ENCODE data around the gene MYO5A.
"Not testable (repeated sequence)": the region's sequence is repeated elsewhere in the genome, so short reads cannot be mapped to it uniquely, and the experiment has no call there.

The MYO5A gene

GRCh38 chr15:52421029-52421428 lies 107.7 kb downstream of the MYO5A start:
- no peaks in the 10 kb centered on the region for H4K20me1 ChIP-seq (ENCODE audit: insufficient read depth)
- no peak for TF ChIP-seq CTCF (conservative IDR thresholded peaks at IDR 0.05; ENCODE audit: low read depth, low read length)
- no peaks in the 10 kb centered on the region for H3K79me2 ChIP-seq (ENCODE audit: insufficient read depth, low read depth)
- H3K4me2 ChIP-seq, result no peak overlapping the region
- no peak overlapping the region for H3K4me3 ChIP-seq (IDR thresholded peaks at IDR 0.05; ENCODE audit: insufficient read depth, low read depth, low read length)
- H3K27ac ChIP-seq, result no peak overlapping the region
- H3K4me1 ChIP-seq (ENCODE audit: low read depth, poor library complexity, severe bottlenecking), result no peaks in the 10 kb centered on the region
- no peaks in the 10 kb centered on the region; the same call in 1 of the 2 replicates for H3K36me3 ChIP-seq (ENCODE audit: insufficient read depth)
- no peak overlapping the region for H2AFZ ChIP-seq (ENCODE audit: low read depth)
- H3K9ac ChIP-seq, result no peak overlapping the region
- H3K27me3 ChIP-seq (ENCODE audit: insufficient read depth, low read depth), result no peaks in the 10 kb centered on the region

- no peak overlapping the region for H2AFZ ChIP-seq (ENCODE audit: low read depth)
- no peaks in the 10 kb centered on the region; the same call in 1 of the 2 replicates for H3K36me3 ChIP-seq (ENCODE audit: insufficient read depth)
- no peak overlapping the region for H3K4me3 ChIP-seq (IDR thresholded peaks at IDR 0.05; ENCODE audit: insufficient read depth, low read depth, low read length)
- no peak overlapping the region for H3K27ac ChIP-seq
- no peaks in the 10 kb centered on the region for H3K4me1 ChIP-seq (ENCODE audit: low read depth, poor library complexity, severe bottlenecking)
- no peak overlapping the region for H3K4me2 ChIP-seq
- H3K27me3 ChIP-seq (ENCODE audit: insufficient read depth, low read depth), result no peaks in the 10 kb centered on the region
- no peaks in the 10 kb centered on the region for H4K20me1 ChIP-seq (ENCODE audit: insufficient read depth)
- TF ChIP-seq CTCF (conservative IDR thresholded peaks at IDR 0.05; ENCODE audit: low read depth, low read length), result no peak
- H3K9ac ChIP-seq, result no peak overlapping the region
- H3K79me2 ChIP-seq (ENCODE audit: insufficient read depth, low read depth), result no peaks in the 10 kb centered on the region
These were observed 109.2 kb downstream of the MYO5A start for GRCh38 chr15:52419494-52419893.

- Histone ChIP-seq H3K4me1 (ENCODE audit: low read depth, poor library complexity, severe bottlenecking) (peaks cover 5% of the 10 kb centered on the region), H3K27ac (no peak overlapping the region), H3K4me3 (IDR thresholded peaks at IDR 0.05; ENCODE audit: insufficient read depth, low read depth, low read length) (no peak overlapping the region), H3K27me3 (ENCODE audit: insufficient read depth, low read depth) (no peaks in the 10 kb centered on the region), H3K4me2 (no peak overlapping the region), H3K79me2 (ENCODE audit: insufficient read depth, low read depth) (no peaks in the 10 kb centered on the region), H4K20me1 (ENCODE audit: insufficient read depth) (no peaks in the 10 kb centered on the region), H3K9ac (no peak overlapping the region), H3K36me3 (ENCODE audit: insufficient read depth) (no peaks in the 10 kb centered on the region; the same call in 1 of the 2 replicates), H2AFZ (ENCODE audit: low read depth) (no peak overlapping the region)
- TF ChIP-seq CTCF (conservative IDR thresholded peaks at IDR 0.05; ENCODE audit: low read depth, low read length), result no peak
These were observed 110.7 kb downstream of the MYO5A start for GRCh38 chr15:52417957-52418356.

- no peak overlapping the region for H3K9ac ChIP-seq
- TF ChIP-seq CTCF (conservative IDR thresholded peaks at IDR 0.05; ENCODE audit: low read depth, low read length), result no peak
- no peak overlapping the region for H3K27ac ChIP-seq
- H3K36me3 ChIP-seq (ENCODE audit: insufficient read depth), result no peaks in the 10 kb centered on the region; the same call in 1 of the 2 replicates
- no peaks in the 10 kb centered on the region for H4K20me1 ChIP-seq (ENCODE audit: insufficient read depth)
- peaks cover 9% of the 10 kb centered on the region for H3K4me1 ChIP-seq (ENCODE audit: low read depth, poor library complexity, severe bottlenecking)
- no peaks in the 10 kb centered on the region for H3K27me3 ChIP-seq (ENCODE audit: insufficient read depth, low read depth)
- no peak overlapping the region for H3K4me2 ChIP-seq
- H3K79me2 ChIP-seq (ENCODE audit: insufficient read depth, low read depth), result 0 out of 2 replicates have a peak, but pooled peaks cover 2% of the 10 kb centered on the region
- no peak overlapping the region for H3K4me3 ChIP-seq (IDR thresholded peaks at IDR 0.05; ENCODE audit: insufficient read depth, low read depth, low read length)
- H2AFZ ChIP-seq (ENCODE audit: low read depth), result no peak overlapping the region
These were observed 111.2 kb downstream of the MYO5A start for GRCh38 chr15:52417521-52417920.

- not testable (repeated sequence) for H3K27ac ChIP-seq; H3K79me2 ChIP-seq (ENCODE audit: insufficient read depth, low read depth); H3K27me3 ChIP-seq (ENCODE audit: insufficient read depth, low read depth); H2AFZ ChIP-seq (ENCODE audit: low read depth); H4K20me1 ChIP-seq (ENCODE audit: insufficient read depth); H3K9ac ChIP-seq; H3K4me2 ChIP-seq; H3K4me3 ChIP-seq (IDR thresholded peaks at IDR 0.05; ENCODE audit: insufficient read depth, low read depth, low read length); H3K36me3 ChIP-seq (ENCODE audit: insufficient read depth)
- H3K4me1 ChIP-seq (ENCODE audit: low read depth, poor library complexity, severe bottlenecking), result peaks cover 18% of the 10 kb centered on the region
These were observed 112.1 kb downstream of the MYO5A start for GRCh38 chr15:52416566-52416965.

Data from KMS-11 (cell line).